Esophagus muscularis mucosa (tissue), 4 donors: Measurements from ENCODE around the gene ZBTB39. TPM values are rescaled to one million over a fixed set of nuclear protein-coding genes. Genes with fewer than 3 reads are reported as not detected.
"Not testable (repeated sequence)": the region's sequence is repeated elsewhere in the genome, so short reads cannot be mapped to it uniquely, and the experiment has no call there.

ENCODE experiments used
- DNase-seq: peaks from one replicate; pipeline ENCODE4 v3.0.0-alpha.2; 2017; ENCODE audit errors: extremely low spot score
- H3K27ac ChIP-seq, 4 donors: fragments of 200-600 bp; sonication (generic); replicated peaks in 1 of 4; 1 replicate in 3 of 4; 2 replicates in 1 of 4; pipeline ENCODE4 v1.5.1; 2016 to 2019; ENCODE audit warnings: mild to moderate bottlenecking in 1 of 4
- H3K27me3 ChIP-seq, 4 donors: fragments of 200-600 bp; sonication (generic); one replicate each; pipeline versions ENCODE4 v1.5.1 to v1.6.0; 2016 to 2019
- H3K36me3 ChIP-seq, 4 donors: fragments of 200-600 bp; sonication (generic); one replicate each; pipeline ENCODE4 v1.5.1; 2016 to 2019
- H3K4me1 ChIP-seq, 4 donors: fragments of 200-600 bp; sonication (generic); one replicate each; pipeline ENCODE4 v1.5.1; 2016 to 2019
- H3K4me3 ChIP-seq, 4 donors: fragments of 200-600 bp; sonication (generic); 1 replicate in 2 of 4; 2 replicates in 2 of 4; pipeline ENCODE4 v1.5.1; 2016 to 2019; ENCODE audit warnings: mild to moderate bottlenecking in 4 of 4, moderate library complexity in 1 of 4
- H3K9me3 ChIP-seq, 4 donors: fragments of 200-600 bp; sonication (generic); 1 replicate in 3 of 4; 2 replicates in 1 of 4; pipeline ENCODE4 v1.5.1; 2016 to 2019
- CTCF ChIP-seq, 3 experiments: fragments of 200-600 bp in 2 of 3; fragments of 450-650 bp in 1 of 3; sonication (generic) in 2 of 3; IDR thresholded peaks; one replicate each; pipeline ENCODE4 v1.5.1; 2017 to 2019; ENCODE audit warnings: antibody characterized with exemption in 3 of 3, mild to moderate bottlenecking in 2 of 3, moderate library complexity in 1 of 3
- EP300 ChIP-seq: sonication (generic); formaldehyde crosslinking; IDR thresholded peaks from one replicate; pipeline ENCODE4 v1.6.1; 2017; ENCODE audit warnings: antibody characterized with exemption
- POLR2A ChIP-seq: fragments of 450-650 bp; IDR thresholded peaks from one replicate; pipeline ENCODE4 v1.6.1; 2017; ENCODE audit warnings: antibody characterized with exemption, moderate library complexity, mild to moderate bottlenecking, low read depth
- POLR2AphosphoS5 ChIP-seq, 2 donors: sonication (generic); formaldehyde crosslinking; IDR thresholded peaks; one replicate each; pipeline ENCODE4 v1.6.1; 2017; ENCODE audit warnings: antibody characterized with exemption in 2 of 2
- WGBS: methylation state at CpG from one replicate; pipeline ENCODE4 v1.1.5; 2018; 5-methylcytosine and 5-hydroxymethylcytosine counted together
- intact Hi-C: fragments of 100-400 bp; cut with DNase I; formaldehyde crosslinking; loops from one replicate; pipeline ENCODE4 v1.15.1; 2023
- total RNA-seq, 4 donors: library from RNA; depleted of rRNA; stranded (reverse); fragments of >200 nt; gene quantifications; one replicate each; pipeline versions ENCODE4 v1.1.0 to v1.2.1, GENCODE V29; 2016

The ZBTB39 gene
- total RNA-seq, 4 donors from 2014 or later: 5.0 to 9.1 (median 7.1) TPM

- no peaks in the 10 kb centered on the region for H3K9me3 ChIP-seq
- intact Hi-C loops: no loop called here
Observed at GRCh38 chr12:56980941-56981530, 25.3 kb downstream of the ZBTB39 start.

GRCh38 chr12:56980268-56980667 lies 26.1 kb downstream of the ZBTB39 start:
- no peaks in the 10 kb centered on the region for H3K27me3 ChIP-seq
- H3K4me1 ChIP-seq: no peaks in the 10 kb centered on the region
- no peaks in the 10 kb centered on the region for H3K9me3 ChIP-seq
- TF ChIP-seq POLR2A (no peak), POLR2AphosphoS5 (IDR thresholded peaks at IDR 0.05) (no peak), CTCF (IDR thresholded peaks at IDR 0.05) (no peak), EP300 (no peak)
- H3K4me3 ChIP-seq: no peak overlapping the region
- peak; percentile 68 for DNase-seq
- 98% methylated on average over 6 of the region's 6 CpGs for WGBS
- no peaks in the 10 kb centered on the region for H3K36me3 ChIP-seq
- intact Hi-C loops: no loop called here
- no peak overlapping the region for H3K27ac ChIP-seq

More at GRCh38 chr12:56980941-56981530, 25.3 kb downstream of the ZBTB39 start:
- TF ChIP-seq POLR2AphosphoS5 (IDR thresholded peaks at IDR 0.05) (no peak), CTCF (IDR thresholded peaks at IDR 0.05) (no peak), POLR2A (no peak), EP300 (no peak)
- Histone ChIP-seq H3K4me3 (no peak overlapping the region), H3K27ac (no peak overlapping the region), H3K4me1 (no peaks in the 10 kb centered on the region), H3K27me3 (no peaks in the 10 kb centered on the region), H3K36me3 (no peaks in the 10 kb centered on the region)
- peak; percentile 84 for DNase-seq
- 92% methylated on average over 4 of the region's 4 CpGs for WGBS

- WGBS: 86% methylated on average over 1 of the region's 3 CpGs
- intact Hi-C loops: no loop called here
- Histone ChIP-seq H3K27ac (no peak overlapping the region), H3K27me3 (no peaks in the 10 kb centered on the region), H3K9me3 (no peaks in the 10 kb centered on the region), H3K4me3 (no peak overlapping the region), H3K4me1 (no peaks in the 10 kb centered on the region), H3K36me3 (no peaks in the 10 kb centered on the region)
- TF ChIP-seq POLR2AphosphoS5 (IDR thresholded peaks at IDR 0.05) (no peak), EP300 (no peak), POLR2A (no peak), CTCF (IDR thresholded peaks at IDR 0.05) (no peak)
- no peak for DNase-seq
Observed at GRCh38 chr12:56979628-56980027, 26.7 kb downstream of the ZBTB39 start.

- no peak overlapping the region for H3K27ac ChIP-seq
- intact Hi-C loops: no loop called here
- 94% methylated on average over 3 of the region's 3 CpGs for WGBS
- no peaks in the 10 kb centered on the region for H3K4me1 ChIP-seq
- no peaks in the 10 kb centered on the region for H3K27me3 ChIP-seq
- no peaks in the 10 kb centered on the region for H3K36me3 ChIP-seq
- no peak for TF ChIP-seq EP300
- TF ChIP-seq POLR2AphosphoS5 (IDR thresholded peaks at IDR 0.05): no peak
- no peak overlapping the region for H3K4me3 ChIP-seq
- peak; percentile 78 for DNase-seq
- H3K9me3 ChIP-seq: no peaks in the 10 kb centered on the region
Observed at GRCh38 chr12:56978397-56979138, 27.8 kb downstream of the ZBTB39 start.

- H3K9me3 ChIP-seq, intact Hi-C loops, H3K36me3 ChIP-seq, H3K4me3 ChIP-seq, H3K27me3 ChIP-seq, H3K27ac ChIP-seq, H3K4me1 ChIP-seq: not testable (repeated sequence)
- peak; percentile 34 for DNase-seq
- 78% methylated on average over 4 of the region's 4 CpGs for WGBS
Observed at GRCh38 chr12:56977361-56977760, 29.0 kb downstream of the ZBTB39 start.

- DNase-seq, H3K4me3 ChIP-seq, H3K4me1 ChIP-seq, H3K27ac ChIP-seq, H3K27me3 ChIP-seq, intact Hi-C loops, H3K36me3 ChIP-seq, H3K9me3 ChIP-seq: not testable (repeated sequence)
- 89% methylated on average over 3 of the region's 3 CpGs for WGBS
Observed at GRCh38 chr12:56974224-56974623, 32.1 kb downstream of the ZBTB39 start.

GRCh38 chr12:56968910-56969309 lies 37.4 kb downstream of the ZBTB39 start:
- H3K4me1 ChIP-seq, intact Hi-C loops, H3K4me3 ChIP-seq, H3K36me3 ChIP-seq, H3K27ac ChIP-seq, H3K27me3 ChIP-seq, H3K9me3 ChIP-seq: not testable (repeated sequence)
- 67% methylated on average over 6 of the region's 6 CpGs for WGBS
- peak; percentile 26 for DNase-seq

- intact Hi-C loops, H3K36me3 ChIP-seq, H3K4me1 ChIP-seq, H3K27me3 ChIP-seq, H3K9me3 ChIP-seq, H3K27ac ChIP-seq, H3K4me3 ChIP-seq: not testable (repeated sequence)
- WGBS: 89% methylated on average over 12 of the region's 15 CpGs
- DNase-seq: peak; percentile 47
Observed at GRCh38 chr12:56965997-56966642, 40.2 kb downstream of the ZBTB39 start.

- DNase-seq, intact Hi-C loops: not testable (repeated sequence)
- 95% methylated on average over 4 of the region's 4 CpGs for WGBS
Observed at GRCh38 chr12:56965124-56965523, 41.2 kb downstream of the ZBTB39 start.

More at GRCh38 chr12:56965124-56965523, 41.2 kb downstream of the ZBTB39 start:
- not testable (repeated sequence) for H3K4me3 ChIP-seq, H3K4me1 ChIP-seq, H3K27ac ChIP-seq, H3K27me3 ChIP-seq, H3K9me3 ChIP-seq, H3K36me3 ChIP-seq
